Neuronal stem cell (in vitro differentiated cells): ENCODE measurements around the gene MAGI1.
A peak's percentile ranks its signal among the peaks of the same experiment; 100 is the strongest.

Experiments used
- DNase-seq: peaks from one replicate; pipeline ENCODE4 v3.0.0-alpha.2; 2013; ENCODE audit warnings: low spot score
- H2AFZ ChIP-seq: one replicate; pipeline ENCODE4 v1.6.1; 2013; ENCODE audit warnings: mild to moderate bottlenecking, low read length, inconsistent platforms
- H2AK5ac ChIP-seq: 2 replicates; pipeline ENCODE4 v1.6.1; 2013; ENCODE audit warnings: low read depth, mild to moderate bottlenecking, inconsistent platforms, low read length, moderate library complexity, mixed read lengths
- H2BK120ac ChIP-seq: 2 replicates; pipeline ENCODE4 v1.6.1; 2013; ENCODE audit warnings: low read depth, mild to moderate bottlenecking, inconsistent platforms, low read length, moderate library complexity, mixed read lengths
- H2BK12ac ChIP-seq: one replicate; pipeline ENCODE4 v1.6.1; 2013; ENCODE audit warnings: low read length, inconsistent platforms
- H2BK15ac ChIP-seq: 2 replicates; pipeline ENCODE4 v1.6.1; 2013; ENCODE audit warnings: mild to moderate bottlenecking, low read length, inconsistent platforms, mixed read lengths
- H2BK5ac ChIP-seq: one replicate; pipeline ENCODE4 v1.6.1; 2013; ENCODE audit warnings: inconsistent platforms, mild to moderate bottlenecking, low read length, moderate library complexity
- H3K14ac ChIP-seq: one replicate; pipeline ENCODE4 v1.6.1; 2013; ENCODE audit warnings: low read length, inconsistent platforms
- H3K18ac ChIP-seq: 2 replicates; pipeline ENCODE4 v1.6.1; 2013; ENCODE audit warnings: low read length, inconsistent platforms
- H3K23ac ChIP-seq: 2 replicates; pipeline ENCODE4 v1.6.1; 2013; ENCODE audit warnings: low read depth, mild to moderate bottlenecking, mixed read lengths, low read length, inconsistent platforms; ENCODE audit not compliant: poor library complexity
- H3K27ac ChIP-seq: replicated peaks from 3 replicates; pipeline ENCODE4 v1.5.1; 2013; ENCODE audit warnings: low read length, inconsistent platforms
- H3K27me3 ChIP-seq, 3 experiments: 2 replicates each; pipeline ENCODE4 v1.6.1; 2013; ENCODE audit warnings: low read length in 3 of 3, mild to moderate bottlenecking in 2 of 3, inconsistent platforms in 1 of 3, low read depth in 1 of 3, mixed read lengths in 1 of 3, moderate library complexity in 1 of 3; ENCODE audit not compliant: control insufficient read depth in 3 of 3, insufficient read depth in 3 of 3
- H3K36me3 ChIP-seq, 2 donors: replicated peaks in 1 of 2; 2 replicates each; pipeline ENCODE4 v1.6.1; 2013; ENCODE audit warnings: low read length in 2 of 2; ENCODE audit not compliant: control insufficient read depth in 2 of 2, insufficient read depth in 2 of 2
- H3K4ac ChIP-seq: 2 replicates; pipeline ENCODE4 v1.6.1; 2013; ENCODE audit warnings: inconsistent platforms, mild to moderate bottlenecking, low read length, moderate library complexity
- H3K4me1 ChIP-seq, 2 donors: 1 replicate in 1 of 2; 2 replicates in 1 of 2; pipeline ENCODE4 v1.6.1; 2013; ENCODE audit warnings: low read length in 2 of 2, low read depth in 1 of 2; ENCODE audit not compliant: control insufficient read depth in 2 of 2, insufficient read depth in 1 of 2
- H3K4me2 ChIP-seq: one replicate; pipeline ENCODE4 v1.6.1; 2013; ENCODE audit warnings: mild to moderate bottlenecking, low read length, inconsistent platforms; ENCODE audit not compliant: insufficient read depth, poor library complexity, severe bottlenecking
- H3K4me3 ChIP-seq, 2 donors: 2 replicates each; pipeline ENCODE4 v1.5.1; 2013; ENCODE audit warnings: low read length in 2 of 2, mild to moderate bottlenecking in 2 of 2, inconsistent platforms in 1 of 2, moderate library complexity in 1 of 2
- H3K79me1 ChIP-seq: one replicate; pipeline ENCODE4 v1.6.1; 2013; ENCODE audit warnings: low read depth, mild to moderate bottlenecking, inconsistent platforms, low read length, moderate library complexity
- H3K9ac ChIP-seq: one replicate; pipeline ENCODE4 v1.6.1; 2013; ENCODE audit warnings: mild to moderate bottlenecking, low read depth, low read length, inconsistent platforms; ENCODE audit not compliant: poor library complexity
- H3K9me3 ChIP-seq, 2 donors: replicated peaks in 1 of 2; 2 replicates each; pipeline versions ENCODE3 to v1.6.1; 2013; ENCODE audit warnings: low read length in 2 of 2, mild to moderate bottlenecking in 2 of 2, inconsistent platforms in 1 of 2, low read depth in 1 of 2, mixed read lengths in 1 of 2, moderate library complexity in 1 of 2; ENCODE audit not compliant: control insufficient read depth in 2 of 2, insufficient read depth in 1 of 2
- H4K8ac ChIP-seq: one replicate; pipeline ENCODE4 v1.6.1; 2013; ENCODE audit warnings: low read depth, mild to moderate bottlenecking, inconsistent platforms, low read length, moderate library complexity
- H4K91ac ChIP-seq: one replicate; pipeline ENCODE4 v1.6.1; 2013; ENCODE audit warnings: low read length, low read depth, mild to moderate bottlenecking, inconsistent platforms; ENCODE audit not compliant: poor library complexity
- WGBS, 2 donors: extraction: QIAGEN DNeasy Blood & Tissue Kit; methylation state at CpG; one replicate each; pipeline ENCODE4 v1.1.7; 2013; ENCODE audit warnings: missing lambda C conversion rate in 2 of 2, mixed read lengths in 1 of 2; ENCODE audit not compliant: insufficient read length in 2 of 2, insufficient replicate concordance in 1 of 2; ENCODE audit errors: extremely low coverage in 2 of 2; 5-methylcytosine and 5-hydroxymethylcytosine counted together

MAGI1 gene

GRCh38 chr3:65409176-65409569 lies 629.5 kb downstream of the MAGI1 start:
- Histone ChIP-seq H2BK120ac (no peak overlapping the region), H2AFZ (no peak overlapping the region), H3K36me3 (peaks cover 0 to 10% of the 10 kb centered on the region in 2 donors), H4K8ac (no peak overlapping the region), H3K27ac (no peak overlapping the region), H3K4me2 (no peak overlapping the region), H2BK12ac (no peak overlapping the region), H2BK15ac (no peak overlapping the region), H3K79me1 (no peaks in the 10 kb centered on the region), H2AK5ac (no peak overlapping the region), H4K91ac (no peak overlapping the region), H3K14ac (no peak overlapping the region), H3K4ac (no peak overlapping the region), H2BK5ac (no peak overlapping the region), H3K23ac (no peak overlapping the region), H3K4me1 (peaks cover 2 to 10% of the 10 kb centered on the region in 2 donors), H3K18ac (no peak overlapping the region), H3K9ac (no peak overlapping the region), H3K4me3 (no peak overlapping the region), H3K27me3 (no peaks in the 10 kb centered on the region), H3K9me3 (no peaks in the 10 kb centered on the region)
- no CpG with 5 or more reads among the region's 3 CpGs for WGBS, 2 donors
- DNase-seq = no peak

- peaks cover 0 to 10% of the 10 kb centered on the region in 2 donors for H3K36me3 ChIP-seq
- H3K27me3 ChIP-seq = no peaks in the 10 kb centered on the region
- H3K9me3 ChIP-seq = no peaks in the 10 kb centered on the region
- no peak overlapping the region for H2BK5ac ChIP-seq
- DNase-seq = no peak
- no peak overlapping the region for H3K4me3 ChIP-seq
- no peaks in the 10 kb centered on the region for H3K79me1 ChIP-seq
- WGBS, 2 donors = no CpG with 5 or more reads among the region's 6 CpGs
- no peak overlapping the region for H4K91ac ChIP-seq
- H2AFZ ChIP-seq = no peak overlapping the region
- no peak overlapping the region for H4K8ac ChIP-seq
- H3K4me1 ChIP-seq = peaks cover 2 to 10% of the 10 kb centered on the region in 2 donors
- H2BK120ac ChIP-seq = no peak overlapping the region
- H2AK5ac ChIP-seq = no peak overlapping the region
- no peak overlapping the region for H3K23ac ChIP-seq
- no peak overlapping the region for H2BK12ac ChIP-seq
- H3K4ac ChIP-seq = no peak overlapping the region
- no peak overlapping the region for H3K18ac ChIP-seq
- H3K9ac ChIP-seq = no peak overlapping the region
- no peak overlapping the region for H2BK15ac ChIP-seq
- no peak overlapping the region for H3K4me2 ChIP-seq
- H3K14ac ChIP-seq = no peak overlapping the region
- no peak overlapping the region for H3K27ac ChIP-seq
Measured at GRCh38 chr3:65408531-65409175, 630.1 kb downstream of the MAGI1 start.

GRCh38 chr3:65406470-65406869 lies 632.2 kb downstream of the MAGI1 start:
- Histone ChIP-seq H2BK5ac (no peak overlapping the region), H3K79me1 (no peaks in the 10 kb centered on the region), H3K23ac (no peak overlapping the region), H3K4me3 (no peak overlapping the region), H4K91ac (no peak overlapping the region), H3K27ac (no peak overlapping the region), H3K4me2 (no peak overlapping the region), H2BK15ac (no peak overlapping the region), H3K36me3 (peaks cover 0 to 10% of the 10 kb centered on the region in 2 donors), H3K9me3 (no peaks in the 10 kb centered on the region), H3K18ac (no peak overlapping the region), H3K27me3 (no peaks in the 10 kb centered on the region), H2BK12ac (no peak overlapping the region), H2BK120ac (no peak overlapping the region), H2AFZ (no peak overlapping the region), H2AK5ac (no peak overlapping the region), H4K8ac (no peak overlapping the region), H3K4ac (no peak overlapping the region), H3K4me1 (peaks cover 14 to 18% of the 10 kb centered on the region in 2 donors), H3K9ac (no peak overlapping the region), H3K14ac (no peak overlapping the region)
- no CpG with 5 or more reads among the region's 4 CpGs for WGBS, 2 donors
- no peak for DNase-seq

GRCh38 chr3:65402597-65402996 lies 636.1 kb downstream of the MAGI1 start:
- Histone ChIP-seq H3K36me3 (peaks cover 3 to 5% of the 10 kb centered on the region in 2 donors), H3K4ac (no peak overlapping the region), H3K23ac (no peak overlapping the region), H3K14ac (no peak overlapping the region), H3K18ac (peak overlapping the region; percentile 34), H2BK15ac (no peak overlapping the region), H3K9ac (no peak overlapping the region), H2BK120ac (no peak overlapping the region), H4K91ac (no peak overlapping the region), H4K8ac (no peak overlapping the region), H2BK5ac (no peak overlapping the region), H2AFZ (no peak overlapping the region), H3K79me1 (no peaks in the 10 kb centered on the region), H2BK12ac (no peak overlapping the region), H2AK5ac (no peak overlapping the region), H3K27ac (no peak overlapping the region), H3K9me3 (no peaks in the 10 kb centered on the region), H3K4me3 (peak overlapping the region in 1 of 2 donors; percentile 30), H3K27me3 (no peaks in the 10 kb centered on the region), H3K4me2 (no peak overlapping the region), H3K4me1 (peaks cover 22 to 26% of the 10 kb centered on the region in 2 donors)
- DNase-seq = no peak
- WGBS, 2 donors = no CpG with 5 or more reads among the region's 7 CpGs
